Gastrocnemius medialis (tissue), 4 donors: ENCODE data around the gene CBX2.

ENCODE experiments used
- CTCF ChIP-seq, 5 experiments: fragments of 450-650 bp in 3 of 5; fragments of 200-600 bp in 2 of 5; sonication (generic) in 2 of 5; IDR thresholded peaks in 4 of 5; conservative IDR thresholded peaks in 1 of 5; 1 replicate in 4 of 5; 2 replicates in 1 of 5; pipeline ENCODE4 v1.5.1; 2016 to 2019; ENCODE audit warnings: antibody characterized with exemption in 5 of 5, mild to moderate bottlenecking in 3 of 5, moderate library complexity in 3 of 5
- POLR2A ChIP-seq, 2 donors: fragments of 450-650 bp; IDR thresholded peaks; one replicate each; pipeline ENCODE4 v1.6.1; 2017; ENCODE audit warnings: antibody characterized with exemption in 2 of 2, mild to moderate bottlenecking in 2 of 2, moderate library complexity in 2 of 2

GRCh38 chr17:79797492-79798298, 19.7 kb downstream of the CBX2 start:
- no peak for TF ChIP-seq CTCF (IDR thresholded peaks at IDR 0.05 in 4 of 5, conservative IDR thresholded peaks at IDR 0.05 in 1 of 5)
- no peak for TF ChIP-seq POLR2A (IDR thresholded peaks at IDR 0.05)
